Glutamatergic neuron (in vitro differentiated cells): ENCODE results near the gene CFAP221. TPM values are rescaled to one million over a fixed set of nuclear protein-coding genes. Genes with fewer than 3 reads are reported as not detected.

ENCODE experiments used
- DNase-seq: peaks from one replicate; pipeline ENCODE4 v3.0.0; 2022
- H3K27ac Mint-ChIP-seq: one replicate; pipeline ENCODE4 v1.8.0; 2020; ENCODE audit warnings: mild to moderate bottlenecking, mixed read lengths, inconsistent platforms; ENCODE audit not compliant: unreplicated experiment
- H3K27me3 Mint-ChIP-seq: one replicate; pipeline ENCODE4 v1.8.0; 2020; ENCODE audit warnings: mild to moderate bottlenecking, moderate library complexity, mixed read lengths, inconsistent platforms; ENCODE audit not compliant: unreplicated experiment
- H3K36me3 Mint-ChIP-seq: one replicate; pipeline ENCODE4 v1.8.0; 2020; ENCODE audit warnings: mild to moderate bottlenecking, mixed read lengths, inconsistent platforms; ENCODE audit not compliant: unreplicated experiment
- H3K4me1 Mint-ChIP-seq: one replicate; pipeline ENCODE4 v1.8.0; 2020; ENCODE audit warnings: mild to moderate bottlenecking, low read depth, mixed read lengths, inconsistent platforms; ENCODE audit not compliant: unreplicated experiment
- H3K4me3 Mint-ChIP-seq: one replicate; pipeline ENCODE4 v1.8.0; 2020; ENCODE audit warnings: mild to moderate bottlenecking, mixed read lengths, inconsistent platforms; ENCODE audit not compliant: unreplicated experiment
- H3K9me3 Mint-ChIP-seq: one replicate; pipeline ENCODE4 v1.8.0; 2020; ENCODE audit warnings: mild to moderate bottlenecking, moderate library complexity, mixed read lengths, inconsistent platforms; ENCODE audit not compliant: unreplicated experiment
- total RNA-seq: library from RNA; stranded (reverse); fragmentation: NEBNext Ultra II Directional; extraction: Animal tissue kit (Norgen Biotek cat#: 25700); gene quantifications from one replicate; pipeline ENCODE4 v1.2.1, GENCODE V29; 2021; ENCODE audit not compliant: unreplicated experiment
- TF ChIP-seq, protein P1 (sequence below): fragments of 200-600 bp; sonication (generic); IDR thresholded peaks from one replicate; pipeline ENCODE4 v1.5.0; 2021; ENCODE audit not compliant: partially characterized antibody, unreplicated experiment

CFAP221 gene
- total RNA-seq, 1 donor from 2014 or later = 0.34 TPM

DNA sequence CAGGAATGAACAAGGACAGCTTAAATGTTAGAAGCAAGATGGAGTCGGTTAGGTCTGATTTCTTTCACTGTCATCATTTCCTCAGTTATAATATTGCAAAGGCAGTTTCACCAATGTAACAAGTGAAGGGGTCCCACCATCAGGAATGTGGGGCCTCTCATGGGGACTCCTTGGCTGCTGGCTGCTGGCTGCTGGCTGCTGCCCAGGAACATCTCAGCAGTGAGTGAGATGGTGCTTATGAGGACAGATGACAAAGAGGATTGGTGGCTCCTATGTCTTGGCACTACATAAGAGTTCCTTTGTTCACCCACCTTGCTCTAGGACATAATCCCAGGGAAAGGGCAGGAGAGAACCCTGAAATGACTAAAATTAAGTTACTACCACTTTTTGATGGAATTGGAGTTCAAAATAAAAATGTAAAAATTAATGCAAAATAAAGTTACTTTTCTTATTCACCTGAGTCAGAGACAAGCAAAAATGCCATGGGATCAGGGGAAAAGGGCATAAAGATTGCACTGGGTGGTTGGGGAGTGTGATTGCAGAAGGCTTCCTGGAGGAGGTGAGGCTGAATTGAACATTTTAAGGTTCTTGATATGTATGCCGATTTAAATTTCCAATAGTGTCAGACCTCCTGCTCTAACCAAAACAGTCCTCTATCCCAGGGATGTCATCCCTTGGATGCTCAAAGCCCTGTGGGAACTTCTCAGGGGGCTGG is 158.1 kb downstream of the CFAP221 start:
- Mint-ChIP-seq H3K4me1 (peaks cover 36% of the 10 kb centered on the region), H3K36me3 (peaks cover 11% of the 10 kb centered on the region), H3K4me3 (no peak overlapping the region), H3K27ac (no peak overlapping the region), H3K9me3 (peaks cover 18% of the 10 kb centered on the region), H3K27me3 (peaks cover 13% of the 10 kb centered on the region)
- TF ChIP-seq, protein P1, sequence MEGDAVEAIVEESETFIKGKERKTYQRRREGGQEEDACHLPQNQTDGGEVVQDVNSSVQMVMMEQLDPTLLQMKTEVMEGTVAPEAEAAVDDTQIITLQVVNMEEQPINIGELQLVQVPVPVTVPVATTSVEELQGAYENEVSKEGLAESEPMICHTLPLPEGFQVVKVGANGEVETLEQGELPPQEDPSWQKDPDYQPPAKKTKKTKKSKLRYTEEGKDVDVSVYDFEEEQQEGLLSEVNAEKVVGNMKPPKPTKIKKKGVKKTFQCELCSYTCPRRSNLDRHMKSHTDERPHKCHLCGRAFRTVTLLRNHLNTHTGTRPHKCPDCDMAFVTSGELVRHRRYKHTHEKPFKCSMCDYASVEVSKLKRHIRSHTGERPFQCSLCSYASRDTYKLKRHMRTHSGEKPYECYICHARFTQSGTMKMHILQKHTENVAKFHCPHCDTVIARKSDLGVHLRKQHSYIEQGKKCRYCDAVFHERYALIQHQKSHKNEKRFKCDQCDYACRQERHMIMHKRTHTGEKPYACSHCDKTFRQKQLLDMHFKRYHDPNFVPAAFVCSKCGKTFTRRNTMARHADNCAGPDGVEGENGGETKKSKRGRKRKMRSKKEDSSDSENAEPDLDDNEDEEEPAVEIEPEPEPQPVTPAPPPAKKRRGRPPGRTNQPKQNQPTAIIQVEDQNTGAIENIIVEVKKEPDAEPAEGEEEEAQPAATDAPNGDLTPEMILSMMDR = no peak
- no peak for DNase-seq

DNA sequence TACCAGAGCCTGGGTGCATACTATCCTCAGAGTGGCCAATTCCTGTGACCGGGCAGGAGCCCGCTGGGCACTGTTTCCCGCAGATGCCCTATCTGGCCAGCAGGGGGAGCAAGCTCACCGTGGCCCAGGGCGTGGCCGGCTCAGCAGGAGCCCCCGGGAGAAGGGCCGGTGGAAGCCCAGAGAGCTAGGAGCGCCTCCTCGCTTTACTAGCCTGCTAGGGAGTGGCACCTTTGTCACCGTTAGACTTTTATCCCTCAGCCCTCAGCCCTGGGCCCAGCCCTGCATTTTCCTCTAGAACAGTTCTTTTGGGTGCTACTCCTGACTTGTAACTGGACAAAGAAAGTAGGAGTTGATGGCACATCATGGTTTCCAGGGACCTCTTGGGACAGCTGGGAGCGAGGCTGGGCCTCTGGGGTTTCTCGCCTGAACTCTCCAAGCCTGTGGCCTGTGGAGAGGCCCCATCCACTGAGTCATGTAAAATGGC is 158.7 kb downstream of the CFAP221 start:
- Mint-ChIP-seq H3K9me3 (peaks cover 18% of the 10 kb centered on the region), H3K4me3 (no peak overlapping the region), H3K4me1 (peaks cover 38% of the 10 kb centered on the region), H3K27me3 (peaks cover 13% of the 10 kb centered on the region), H3K27ac (peak overlapping the region; percentile 43), H3K36me3 (peaks cover 11% of the 10 kb centered on the region)
- TF ChIP-seq, protein P1 = peak; percentile 98
- peak; percentile 86 for DNase-seq

DNA sequence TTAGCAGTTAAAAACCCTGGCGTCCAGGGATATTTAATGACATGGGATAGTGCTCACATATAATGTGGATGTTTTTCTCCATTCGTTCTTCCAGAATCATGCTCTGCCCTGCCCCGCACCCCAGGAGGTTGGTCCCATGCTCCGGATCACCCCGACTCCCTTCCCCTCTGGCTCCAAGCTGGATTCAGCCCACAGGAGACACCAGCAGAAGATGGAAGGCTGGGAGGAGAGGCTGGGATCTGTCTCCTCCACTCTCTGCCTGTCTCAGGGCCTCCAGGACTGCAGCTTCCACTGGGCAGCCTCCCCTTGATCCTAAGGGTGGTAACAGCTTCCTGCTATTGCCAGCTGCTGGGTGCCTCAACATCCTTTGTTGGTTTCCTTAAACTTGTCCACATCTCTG is 159.3 kb downstream of the CFAP221 start:
- Mint-ChIP-seq H3K27ac (peak overlapping the region; percentile 43), H3K4me3 (no peak overlapping the region), H3K9me3 (peaks cover 20% of the 10 kb centered on the region), H3K36me3 (peaks cover 11% of the 10 kb centered on the region), H3K27me3 (peaks cover 15% of the 10 kb centered on the region), H3K4me1 (peaks cover 43% of the 10 kb centered on the region)
- TF ChIP-seq, protein P1 = no peak
- DNase-seq = no peak

DNA sequence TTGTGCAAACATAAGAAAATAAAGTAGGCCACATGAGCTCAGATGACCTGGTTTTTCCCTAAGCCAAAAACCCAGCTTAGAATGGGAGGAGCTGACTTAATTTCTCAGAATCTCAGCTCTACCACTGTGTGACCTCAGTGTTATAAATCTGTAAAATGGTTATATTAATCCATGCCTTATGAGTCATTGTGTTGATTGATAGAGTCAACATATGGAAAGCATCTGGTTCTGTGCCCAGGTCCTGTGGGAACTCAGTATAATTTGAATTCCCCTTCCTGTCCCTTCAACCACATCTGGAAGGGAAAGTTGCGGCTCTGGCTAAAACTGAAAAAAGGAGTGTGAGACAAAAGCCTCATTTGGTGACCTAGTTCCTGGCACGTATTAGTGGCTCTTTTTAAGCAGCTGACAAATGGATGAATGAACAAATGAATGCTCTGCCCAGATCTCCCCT is 160.4 kb downstream of the CFAP221 start:
- Mint-ChIP-seq H3K4me3 (peak overlapping the region; percentile 25), H3K9me3 (peaks cover 20% of the 10 kb centered on the region), H3K27me3 (peaks cover 17% of the 10 kb centered on the region), H3K36me3 (peaks cover 11% of the 10 kb centered on the region), H3K27ac (peak overlapping the region; percentile 55), H3K4me1 (peaks cover 48% of the 10 kb centered on the region)
- no peak for DNase-seq
- TF ChIP-seq, protein P1 = no peak

DNA sequence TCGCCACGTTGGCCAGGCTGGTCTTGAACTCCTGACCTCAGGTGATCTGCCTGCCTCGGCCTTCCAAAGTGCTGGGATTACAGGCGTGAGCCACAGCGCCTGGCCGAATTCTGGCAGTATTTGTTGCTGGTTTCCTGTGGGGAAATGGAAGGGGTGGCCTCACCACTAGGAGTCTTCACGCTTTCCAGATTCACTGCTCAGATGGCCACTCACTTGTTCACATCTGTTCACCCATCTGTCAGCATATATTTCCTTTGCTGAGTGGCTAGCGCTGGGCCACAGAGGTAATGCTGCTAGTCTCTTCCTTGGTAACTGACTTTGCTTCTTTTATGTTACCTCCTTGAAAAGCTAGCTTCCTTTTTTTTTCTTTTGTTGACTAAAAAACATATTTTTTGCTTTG is 162.0 kb downstream of the CFAP221 start:
- DNase-seq = no peak
- Mint-ChIP-seq H3K27me3 (peaks cover 15% of the 10 kb centered on the region), H3K36me3 (peaks cover 11% of the 10 kb centered on the region), H3K9me3 (peaks cover 19% of the 10 kb centered on the region), H3K4me1 (peaks cover 38% of the 10 kb centered on the region), H3K4me3 (no peak overlapping the region), H3K27ac (peak overlapping the region; percentile 88)
- TF ChIP-seq, protein P1 = peak; percentile 12
